ENCODE measurements around the gene TPRG1. TPM values are rescaled to one million over a fixed set of nuclear protein-coding genes. Genes with fewer than 3 reads are reported as not detected.

The TPRG1 gene
- total and polyA plus RNA-seq, 2 donors (not counting 1 experiment from before 2014, with no cell fraction given) = 0.47 to 0.99 TPM

GRCh38 chr3:189289251-189289650, 117.5 kb downstream of the TPRG1 start:
- H2AFZ ChIP-seq (ENCODE audit: low read length) = no peak overlapping the region
- no peak overlapping the region for H3K9ac ChIP-seq (ENCODE audit: insufficient read depth, low read length)
- no peaks in the 10 kb centered on the region for H4K20me1 ChIP-seq (ENCODE audit: control insufficient read depth, extremely low read depth, insufficient read depth, low read length)
- no peaks in the 10 kb centered on the region for H3K9me3 ChIP-seq (ENCODE audit: control insufficient read depth, insufficient read depth, low read depth, low read length)
- H3K79me2 ChIP-seq (ENCODE audit: control insufficient read depth, insufficient read depth, low read length) = no peaks in the 10 kb centered on the region
- TF ChIP-seq CTCF (conservative IDR thresholded peaks at IDR 0.05 in 1 of 2, IDR thresholded peaks at IDR 0.05 in 1 of 2; ENCODE audit: low read depth in 1 of 2, low read length in 2 of 2) = no peak
- TF ChIP-seq EZH2 (IDR thresholded peaks at IDR 0.05; ENCODE audit: low read length, missing control alignments) = no peak
- no peak overlapping the region for H3K27ac ChIP-seq (ENCODE audit: insufficient read depth, low read length)
- no peaks in the 10 kb centered on the region for H3K4me1 ChIP-seq (ENCODE audit: control insufficient read depth, extremely low read depth, insufficient read depth, low read length)
- H3K4me2 ChIP-seq (ENCODE audit: extremely low read depth, insufficient read depth, low read length) = no peak overlapping the region
- no peak overlapping the region for H3K4me3 ChIP-seq (replicated peaks in 1 of 4; ENCODE audit: control extremely low read depth in 1 of 4, insufficient read depth in 1 of 4, low read depth in 3 of 4, low read length in 4 of 4)
- no peaks in the 10 kb centered on the region for H3K27me3 ChIP-seq (ENCODE audit: control insufficient read depth, insufficient read depth, low read length)
- no peaks in the 10 kb centered on the region for H3K36me3 ChIP-seq (ENCODE audit: control insufficient read depth, insufficient read depth, low read length)
- no peak for DNase-seq (ENCODE audit: low read depth in 2 of 2)

GRCh38 chr3:189292667-189293484, 121.1 kb downstream of the TPRG1 start:
- no peak for TF ChIP-seq EZH2 (IDR thresholded peaks at IDR 0.05; ENCODE audit: low read length, missing control alignments)
- TF ChIP-seq CTCF (conservative IDR thresholded peaks at IDR 0.05 in 1 of 2, IDR thresholded peaks at IDR 0.05 in 1 of 2; ENCODE audit: low read depth in 1 of 2, low read length in 2 of 2) = no peak
- no peaks in the 10 kb centered on the region for H3K27me3 ChIP-seq (ENCODE audit: control insufficient read depth, insufficient read depth, low read length)
- no peak overlapping the region for H3K4me2 ChIP-seq (ENCODE audit: extremely low read depth, insufficient read depth, low read length)
- H3K27ac ChIP-seq (ENCODE audit: insufficient read depth, low read length) = no peak overlapping the region
- H4K20me1 ChIP-seq (ENCODE audit: control insufficient read depth, extremely low read depth, insufficient read depth, low read length) = no peaks in the 10 kb centered on the region
- no peaks in the 10 kb centered on the region for H3K79me2 ChIP-seq (ENCODE audit: control insufficient read depth, insufficient read depth, low read length)
- no peak overlapping the region for H2AFZ ChIP-seq (ENCODE audit: low read length)
- H3K4me1 ChIP-seq (ENCODE audit: control insufficient read depth, extremely low read depth, insufficient read depth, low read length) = no peaks in the 10 kb centered on the region
- no peak overlapping the region for H3K4me3 ChIP-seq (replicated peaks in 1 of 4; ENCODE audit: control extremely low read depth in 1 of 4, insufficient read depth in 1 of 4, low read depth in 3 of 4, low read length in 4 of 4)
- H3K9ac ChIP-seq (ENCODE audit: insufficient read depth, low read length) = no peak overlapping the region
- DNase-seq (ENCODE audit: low read depth in 2 of 2) = no peak
- H3K9me3 ChIP-seq (ENCODE audit: control insufficient read depth, insufficient read depth, low read depth, low read length) = no peaks in the 10 kb centered on the region
- H3K36me3 ChIP-seq (ENCODE audit: control insufficient read depth, insufficient read depth, low read length) = no peaks in the 10 kb centered on the region

DNA sequence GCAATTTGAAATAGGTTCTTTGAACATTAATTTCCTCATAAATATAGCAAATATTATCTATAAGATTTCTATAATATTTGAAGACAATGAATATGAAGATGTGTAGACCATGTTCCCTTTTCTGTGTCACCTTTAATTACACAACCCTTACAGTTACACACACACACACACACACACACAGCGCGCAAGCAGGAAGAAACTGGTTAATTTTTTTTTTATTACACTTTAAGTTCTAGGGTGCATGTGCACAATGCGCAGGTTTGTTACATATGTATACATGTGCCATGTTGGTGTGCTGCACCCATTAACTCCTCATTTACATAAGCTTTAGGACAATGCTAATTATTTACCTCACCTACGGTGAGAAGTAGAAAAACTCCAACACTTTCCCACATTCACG, 122.9 kb downstream of the TPRG1 start:
- no peak overlapping the region for H3K27ac ChIP-seq (ENCODE audit: insufficient read depth, low read length)
- H3K4me1 ChIP-seq (ENCODE audit: control insufficient read depth, extremely low read depth, insufficient read depth, low read length) = no peaks in the 10 kb centered on the region
- no peak overlapping the region for H3K9ac ChIP-seq (ENCODE audit: insufficient read depth, low read length)
- H3K36me3 ChIP-seq (ENCODE audit: control insufficient read depth, insufficient read depth, low read length) = no peaks in the 10 kb centered on the region
- no peaks in the 10 kb centered on the region for H3K79me2 ChIP-seq (ENCODE audit: control insufficient read depth, insufficient read depth, low read length)
- no peak overlapping the region for H2AFZ ChIP-seq (ENCODE audit: low read length)
- no peaks in the 10 kb centered on the region for H4K20me1 ChIP-seq (ENCODE audit: control insufficient read depth, extremely low read depth, insufficient read depth, low read length)
- DNase-seq (ENCODE audit: low read depth in 2 of 2) = no peak
- TF ChIP-seq EZH2 (IDR thresholded peaks at IDR 0.05; ENCODE audit: low read length, missing control alignments) (no peak), CTCF (conservative IDR thresholded peaks at IDR 0.05 in 1 of 2, IDR thresholded peaks at IDR 0.05 in 1 of 2; ENCODE audit: low read depth in 1 of 2, low read length in 2 of 2) (no peak)
- no peaks in the 10 kb centered on the region for H3K9me3 ChIP-seq (ENCODE audit: control insufficient read depth, insufficient read depth, low read depth, low read length)
- no peak overlapping the region for H3K4me2 ChIP-seq (ENCODE audit: extremely low read depth, insufficient read depth, low read length)
- H3K4me3 ChIP-seq (replicated peaks in 1 of 4; ENCODE audit: control extremely low read depth in 1 of 4, insufficient read depth in 1 of 4, low read depth in 3 of 4, low read length in 4 of 4) = no peak overlapping the region
- H3K27me3 ChIP-seq (ENCODE audit: control insufficient read depth, insufficient read depth, low read length) = no peaks in the 10 kb centered on the region

All from fibroblast of lung (primary cell).